OCI-LY7 (cell line): ENCODE measurements around the gene PURB.

Experiments used
- CTCF ChIP-seq: fragments of 200-600 bp; sonication (generic); conservative IDR thresholded peaks from 2 replicates; pipeline ENCODE4 v1.5.1; 2014; ENCODE audit warnings: mild to moderate bottlenecking, antibody characterized with exemption, low read length, moderate library complexity, mixed read lengths
- EZH2phosphoT487 ChIP-seq: fragments of 200-600 bp; sonication (generic); IDR thresholded peaks from 2 replicates; pipeline ENCODE4 v1.6.1; 2018; ENCODE audit warnings: low read depth, borderline replicate concordance, mild to moderate bottlenecking, mixed run types, antibody characterized with exemption, low read length, moderate library complexity, mixed read lengths

GRCh38 chr7:44881610-44882009 lies 3.7 kb downstream of the PURB start:
- TF ChIP-seq CTCF (no peak), EZH2phosphoT487 (no peak)
